WTC11 (cell line): Measurements from ENCODE around the gene CD34. TPM values are rescaled to one million over a fixed set of nuclear protein-coding genes. Genes with fewer than 3 reads are reported as not detected.
A peak's percentile ranks its signal among the peaks of the same experiment; 100 is the strongest.

Experiments
- ATAC-seq: fragments of 200-7000 bp; cut with Tn5 transposase; 2 replicates; pipeline ENCODE4 v1.10.0; 2021; ENCODE audit warnings: mild to moderate bottlenecking, moderate library complexity
- CTCF ChIA-PET: fragments of 300-600 bp; sonication (Branson Sonifier 250); formaldehyde crosslinking; loops from one replicate; lab custom pipeline; 2021; ENCODE audit warnings: antibody characterized with exemption; lab: Charles Lee
- POLR2A ChIA-PET: fragments of 350-600 bp; sonication (Branson Sonifier 250); formaldehyde crosslinking; loops from one replicate; lab custom pipeline; 2021; ENCODE audit warnings: antibody characterized with exemption; lab: Charles Lee
- DNase-seq: peaks from one replicate; pipeline ENCODE4 v3.0.0; 2021; ENCODE audit warnings: low spot score
- H3K27ac Mint-ChIP-seq: 2 replicates; pipeline ENCODE4 v1.8.0; 2021; ENCODE audit warnings: mixed read lengths
- H3K27me3 Mint-ChIP-seq: 2 replicates; pipeline ENCODE4 v1.8.0; 2021; ENCODE audit warnings: low read depth, mild to moderate bottlenecking, moderate library complexity, mixed read lengths
- H3K36me3 Mint-ChIP-seq: 2 replicates; pipeline ENCODE4 v1.8.0; 2021; ENCODE audit warnings: mixed read lengths
- H3K4me1 Mint-ChIP-seq: 2 replicates; pipeline ENCODE4 v1.8.0; 2022; ENCODE audit warnings: mixed read lengths
- H3K4me3 Mint-ChIP-seq: 2 replicates; pipeline ENCODE4 v1.8.0; 2021; ENCODE audit warnings: mild to moderate bottlenecking, moderate library complexity, mixed read lengths
- H3K9me3 Mint-ChIP-seq: 2 replicates; pipeline ENCODE4 v1.8.0; 2021; ENCODE audit warnings: mixed read lengths
- EMX1 ChIP-seq: fragments of 250-450 bp; sonication (Bioruptor Pico); IDR thresholded peaks from 2 replicates; pipeline ENCODE4 v1.8.0; 2021; ENCODE audit warnings: mild to moderate bottlenecking
- NFE2L1 ChIP-seq: sonication (generic); formaldehyde crosslinking; IDR thresholded peaks from 2 replicates; pipeline ENCODE4 v1.8.1; 2023; ENCODE audit warnings: missing genetic modification reagents
- NR1H2 ChIP-seq: sonication (generic); formaldehyde crosslinking; IDR thresholded peaks from 2 replicates; pipeline ENCODE4 v1.9.0; 2021; ENCODE audit warnings: mild to moderate bottlenecking, moderate library complexity, missing genetic modification reagents
- RORB ChIP-seq: fragments of 250-450 bp; sonication (Bioruptor Pico); IDR thresholded peaks from 2 replicates; pipeline ENCODE4 v1.9.0; 2021; ENCODE audit warnings: mild to moderate bottlenecking
- TCF7 ChIP-seq: sonication (generic); formaldehyde crosslinking; IDR thresholded peaks from 2 replicates; pipeline ENCODE4 v1.8.0; 2022; ENCODE audit warnings: mild to moderate bottlenecking, low read depth, missing genetic modification reagents, moderate library complexity
- TEAD1 ChIP-seq: sonication (generic); formaldehyde crosslinking; IDR thresholded peaks from 2 replicates; pipeline ENCODE4 v1.8.0; 2022; ENCODE audit warnings: mild to moderate bottlenecking, missing genetic modification reagents
- TEAD4 ChIP-seq: sonication (generic); formaldehyde crosslinking; IDR thresholded peaks from 2 replicates; pipeline ENCODE4 v1.8.0; 2022; ENCODE audit warnings: mild to moderate bottlenecking, missing genetic modification reagents
- ZNF121 ChIP-seq: sonication (generic); formaldehyde crosslinking; IDR thresholded peaks from 2 replicates; pipeline ENCODE4 v1.8.0; 2023; ENCODE audit warnings: missing genetic modification reagents
- ZNF138 ChIP-seq: sonication (generic); formaldehyde crosslinking; conservative IDR thresholded peaks from 2 replicates; pipeline ENCODE4 v1.8.1; 2022; ENCODE audit warnings: mild to moderate bottlenecking, moderate library complexity, missing genetic modification reagents
- ZNF219 ChIP-seq: sonication (generic); formaldehyde crosslinking; IDR thresholded peaks from 2 replicates; pipeline ENCODE4 v1.8.0; 2023; ENCODE audit warnings: missing genetic modification reagents, mild to moderate bottlenecking, borderline replicate concordance
- ZNF317 ChIP-seq: sonication (generic); formaldehyde crosslinking; IDR thresholded peaks from 2 replicates; pipeline ENCODE4 v1.8.1; 2023; ENCODE audit warnings: low read depth, mild to moderate bottlenecking, moderate library complexity, missing genetic modification reagents, borderline replicate concordance
- ZNF671 ChIP-seq: fragments of 250-450 bp; sonication (Bioruptor Pico); IDR thresholded peaks from 2 replicates; pipeline ENCODE4 v1.8.0; 2021; ENCODE audit warnings: mild to moderate bottlenecking
- total RNA-seq: library from RNA; stranded (reverse); gene quantifications from 3 replicates; pipeline ENCODE4 v1.2.3, GENCODE V29; 2021
- TF ChIP-seq, protein P1 (sequence below): sonication (generic); formaldehyde crosslinking; IDR thresholded peaks from 2 replicates; pipeline ENCODE4 v1.8.0; 2022; ENCODE audit warnings: mild to moderate bottlenecking, missing genetic modification reagents
- TF ChIP-seq, protein P2 (sequence below): sonication (generic); formaldehyde crosslinking; IDR thresholded peaks from 2 replicates; pipeline ENCODE4 v1.8.0; 2023; ENCODE audit warnings: mild to moderate bottlenecking, missing genetic modification reagents
- TF ChIP-seq, protein P3 (sequence below): fragments of 250-450 bp; sonication (Bioruptor Pico); IDR thresholded peaks from 2 replicates; pipeline ENCODE4 v1.9.0; 2021; ENCODE audit warnings: moderate library complexity, mild to moderate bottlenecking, inconsistent platforms, borderline replicate concordance
- TF ChIP-seq, protein P4 (sequence below): sonication (generic); formaldehyde crosslinking; conservative IDR thresholded peaks from 2 replicates; pipeline ENCODE4 v1.8.1; 2022; ENCODE audit warnings: mild to moderate bottlenecking, missing genetic modification reagents
- TF ChIP-seq, protein P5 (sequence below): sonication (generic); formaldehyde crosslinking; IDR thresholded peaks from 2 replicates; pipeline ENCODE4 v1.8.1; 2023; ENCODE audit warnings: mild to moderate bottlenecking, missing genetic modification reagents, moderate library complexity
- TF ChIP-seq, protein P6 (sequence below): sonication (generic); formaldehyde crosslinking; conservative IDR thresholded peaks from 2 replicates; pipeline ENCODE4 v1.8.1; 2023; ENCODE audit warnings: mild to moderate bottlenecking, low read depth, missing genetic modification reagents, moderate library complexity
- TF ChIP-seq, protein P7 (sequence below): sonication (generic); formaldehyde crosslinking; IDR thresholded peaks from 2 replicates; pipeline ENCODE4 v1.8.1; 2023; ENCODE audit warnings: mild to moderate bottlenecking, missing genetic modification reagents, borderline replicate concordance
- TF ChIP-seq, protein P8 (sequence below): fragments of 250-450 bp; sonication (Bioruptor Pico); IDR thresholded peaks from 2 replicates; pipeline ENCODE4 v1.9.0; 2021; ENCODE audit warnings: mild to moderate bottlenecking

Gene CD34
- total RNA-seq, 1 experiment from 2014 or later: 0.35 TPM

DNA sequence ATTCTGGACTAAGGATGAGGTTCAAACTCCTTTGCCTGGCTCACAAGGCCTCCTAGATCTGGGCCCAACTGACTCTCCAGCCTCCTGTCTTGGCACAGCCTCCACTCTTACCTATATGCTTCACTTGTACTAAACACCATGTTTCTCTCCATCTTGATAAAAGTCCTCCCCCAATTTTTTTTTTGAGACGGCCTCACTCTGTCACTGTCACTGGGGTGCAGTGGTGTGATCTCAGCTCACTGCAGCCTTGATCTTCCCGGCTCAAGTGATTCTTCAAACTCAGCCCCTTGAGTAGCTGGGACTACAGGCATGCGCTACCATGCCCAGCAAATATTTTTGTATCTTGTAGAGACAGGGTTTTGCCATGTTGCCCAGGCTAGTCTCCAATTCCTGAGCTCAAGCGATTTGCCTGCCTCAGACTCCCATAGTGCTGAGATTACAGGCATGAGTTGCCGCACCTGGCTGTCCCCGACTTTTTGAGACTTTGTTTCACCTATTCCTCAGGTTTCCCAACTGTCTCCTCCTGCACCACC is 39.7 kb downstream of the CD34 start:
- no peak overlapping the region for H3K4me3 Mint-ChIP-seq
- no peak for DNase-seq
- H3K27me3 Mint-ChIP-seq: peaks cover 28% of the 10 kb centered on the region
- TF ChIP-seq, protein P1, sequence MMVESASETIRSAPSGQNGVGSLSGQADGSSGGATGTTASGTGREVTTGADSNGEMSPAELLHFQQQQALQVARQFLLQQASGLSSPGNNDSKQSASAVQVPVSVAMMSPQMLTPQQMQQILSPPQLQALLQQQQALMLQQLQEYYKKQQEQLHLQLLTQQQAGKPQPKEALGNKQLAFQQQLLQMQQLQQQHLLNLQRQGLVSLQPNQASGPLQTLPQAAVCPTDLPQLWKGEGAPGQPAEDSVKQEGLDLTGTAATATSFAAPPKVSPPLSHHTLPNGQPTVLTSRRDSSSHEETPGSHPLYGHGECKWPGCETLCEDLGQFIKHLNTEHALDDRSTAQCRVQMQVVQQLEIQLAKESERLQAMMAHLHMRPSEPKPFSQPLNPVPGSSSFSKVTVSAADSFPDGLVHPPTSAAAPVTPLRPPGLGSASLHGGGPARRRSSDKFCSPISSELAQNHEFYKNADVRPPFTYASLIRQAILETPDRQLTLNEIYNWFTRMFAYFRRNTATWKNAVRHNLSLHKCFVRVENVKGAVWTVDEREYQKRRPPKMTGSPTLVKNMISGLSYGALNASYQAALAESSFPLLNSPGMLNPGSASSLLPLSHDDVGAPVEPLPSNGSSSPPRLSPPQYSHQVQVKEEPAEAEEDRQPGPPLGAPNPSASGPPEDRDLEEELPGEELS (CRISPR knock-in tag): no peak
- TF ChIP-seq NR1H2: no peak
- no peak for TF ChIP-seq TCF7 (CRISPR knock-in tag)
- TF ChIP-seq, protein P2, sequence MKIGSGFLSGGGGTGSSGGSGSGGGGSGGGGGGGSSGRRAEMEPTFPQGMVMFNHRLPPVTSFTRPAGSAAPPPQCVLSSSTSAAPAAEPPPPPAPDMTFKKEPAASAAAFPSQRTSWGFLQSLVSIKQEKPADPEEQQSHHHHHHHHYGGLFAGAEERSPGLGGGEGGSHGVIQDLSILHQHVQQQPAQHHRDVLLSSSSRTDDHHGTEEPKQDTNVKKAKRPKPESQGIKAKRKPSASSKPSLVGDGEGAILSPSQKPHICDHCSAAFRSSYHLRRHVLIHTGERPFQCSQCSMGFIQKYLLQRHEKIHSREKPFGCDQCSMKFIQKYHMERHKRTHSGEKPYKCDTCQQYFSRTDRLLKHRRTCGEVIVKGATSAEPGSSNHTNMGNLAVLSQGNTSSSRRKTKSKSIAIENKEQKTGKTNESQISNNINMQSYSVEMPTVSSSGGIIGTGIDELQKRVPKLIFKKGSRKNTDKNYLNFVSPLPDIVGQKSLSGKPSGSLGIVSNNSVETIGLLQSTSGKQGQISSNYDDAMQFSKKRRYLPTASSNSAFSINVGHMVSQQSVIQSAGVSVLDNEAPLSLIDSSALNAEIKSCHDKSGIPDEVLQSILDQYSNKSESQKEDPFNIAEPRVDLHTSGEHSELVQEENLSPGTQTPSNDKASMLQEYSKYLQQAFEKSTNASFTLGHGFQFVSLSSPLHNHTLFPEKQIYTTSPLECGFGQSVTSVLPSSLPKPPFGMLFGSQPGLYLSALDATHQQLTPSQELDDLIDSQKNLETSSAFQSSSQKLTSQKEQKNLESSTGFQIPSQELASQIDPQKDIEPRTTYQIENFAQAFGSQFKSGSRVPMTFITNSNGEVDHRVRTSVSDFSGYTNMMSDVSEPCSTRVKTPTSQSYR (CRISPR knock-in tag): no peak
- TF ChIP-seq TEAD1 (CRISPR knock-in tag): no peak
- TF ChIP-seq ZNF121: no peak
- TF ChIP-seq, protein P3, sequence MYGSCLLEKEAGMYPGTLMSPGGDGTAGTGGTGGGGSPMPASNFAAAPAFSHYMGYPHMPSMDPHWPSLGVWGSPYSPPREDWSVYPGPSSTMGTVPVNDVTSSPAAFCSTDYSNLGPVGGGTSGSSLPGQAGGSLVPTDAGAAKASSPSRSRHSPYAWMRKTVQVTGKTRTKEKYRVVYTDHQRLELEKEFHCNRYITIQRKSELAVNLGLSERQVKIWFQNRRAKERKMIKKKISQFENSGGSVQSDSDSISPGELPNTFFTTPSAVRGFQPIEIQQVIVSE (CRISPR knock-in tag): no peak
- no peak for TF ChIP-seq EMX1 (CRISPR knock-in tag)
- TF ChIP-seq RORB (CRISPR knock-in tag): no peak
- no peak for TF ChIP-seq ZNF671 (CRISPR knock-in tag)
- no peak overlapping the region for H3K27ac Mint-ChIP-seq
- H3K36me3 Mint-ChIP-seq: no peaks in the 10 kb centered on the region
- ChIA-PET POLR2A (no interaction called here), CTCF (interaction anchor here (1.2 to 6.6 kb wide), 4 partner anchors 15 to 126 kb away, joined by 3 to 70 read pairs (median 32); no protein-coding TSS in a partner anchor)
- no peaks in the 10 kb centered on the region for H3K9me3 Mint-ChIP-seq
- no peak for ATAC-seq
- peaks cover 18% of the 10 kb centered on the region for H3K4me1 Mint-ChIP-seq

DNA sequence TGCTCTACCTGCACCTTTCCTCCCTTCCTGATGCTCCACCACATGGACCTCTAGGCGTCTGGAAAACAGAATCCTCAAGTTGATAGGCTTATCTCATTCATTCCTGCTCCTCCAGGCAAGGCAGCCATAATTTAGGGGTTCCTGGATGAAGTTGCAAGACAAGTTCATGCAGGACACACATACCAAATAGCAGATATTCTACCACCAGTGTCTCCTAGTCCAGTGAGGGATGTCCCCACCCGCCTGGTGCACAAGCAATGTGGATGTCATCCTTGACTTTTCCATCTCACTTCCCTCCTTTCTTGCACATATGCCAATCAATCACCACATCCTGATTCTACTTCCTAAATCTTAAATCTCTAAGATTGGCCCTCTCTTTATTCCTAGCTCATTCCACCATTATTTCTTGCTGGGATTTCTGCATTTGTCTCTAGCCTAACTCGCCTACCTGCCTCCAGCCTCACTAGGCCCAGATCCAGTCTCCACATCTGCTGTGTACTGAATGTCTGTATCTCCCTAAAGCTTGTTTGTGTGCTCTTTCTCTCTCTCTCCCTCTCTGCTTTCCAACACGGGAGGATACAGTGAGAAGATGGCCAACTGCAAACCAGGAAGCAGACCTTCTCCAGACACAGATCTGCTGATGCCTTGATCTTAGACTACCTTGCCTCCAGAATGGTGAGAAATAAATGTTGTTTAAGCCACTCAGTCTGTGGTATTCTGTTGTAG is 40.5 kb downstream of the CD34 start:
- Mint-ChIP-seq H3K27me3 (peaks cover 28% of the 10 kb centered on the region), H3K4me3 (peak overlapping the region; percentile 71), H3K9me3 (no peaks in the 10 kb centered on the region), H3K27ac (no peak overlapping the region), H3K36me3 (no peaks in the 10 kb centered on the region), H3K4me1 (peaks cover 18% of the 10 kb centered on the region)
- ATAC-seq: no peak
- no peak for DNase-seq
- POLR2A ChIA-PET: no interaction called here
- CTCF ChIA-PET: interaction anchor here (1.2 to 6.6 kb wide), 8 partner anchors 15 to 123 kb away, joined by 3 to 70 read pairs (median 52); no protein-coding TSS in a partner anchor
- TF ChIP-seq EMX1 (CRISPR knock-in tag) (no peak), ZNF138 (CRISPR knock-in tag) (no peak), NFE2L1 (no peak), ZNF219 (CRISPR knock-in tag) (no peak), ZNF671 (CRISPR knock-in tag) (no peak), TEAD4 (no peak), ZNF317 (CRISPR knock-in tag) (no peak)
- TF ChIP-seq, protein P4, sequence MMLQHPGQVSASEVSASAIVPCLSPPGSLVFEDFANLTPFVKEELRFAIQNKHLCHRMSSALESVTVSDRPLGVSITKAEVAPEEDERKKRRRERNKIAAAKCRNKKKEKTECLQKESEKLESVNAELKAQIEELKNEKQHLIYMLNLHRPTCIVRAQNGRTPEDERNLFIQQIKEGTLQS (CRISPR knock-in tag): no peak
- TF ChIP-seq, protein P5, sequence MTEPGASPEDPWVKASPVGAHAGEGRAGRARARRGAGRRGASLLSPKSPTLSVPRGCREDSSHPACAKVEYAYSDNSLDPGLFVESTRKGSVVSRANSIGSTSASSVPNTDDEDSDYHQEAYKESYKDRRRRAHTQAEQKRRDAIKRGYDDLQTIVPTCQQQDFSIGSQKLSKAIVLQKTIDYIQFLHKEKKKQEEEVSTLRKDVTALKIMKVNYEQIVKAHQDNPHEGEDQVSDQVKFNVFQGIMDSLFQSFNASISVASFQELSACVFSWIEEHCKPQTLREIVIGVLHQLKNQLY (CRISPR knock-in tag): no peak
- TF ChIP-seq, protein P6, sequence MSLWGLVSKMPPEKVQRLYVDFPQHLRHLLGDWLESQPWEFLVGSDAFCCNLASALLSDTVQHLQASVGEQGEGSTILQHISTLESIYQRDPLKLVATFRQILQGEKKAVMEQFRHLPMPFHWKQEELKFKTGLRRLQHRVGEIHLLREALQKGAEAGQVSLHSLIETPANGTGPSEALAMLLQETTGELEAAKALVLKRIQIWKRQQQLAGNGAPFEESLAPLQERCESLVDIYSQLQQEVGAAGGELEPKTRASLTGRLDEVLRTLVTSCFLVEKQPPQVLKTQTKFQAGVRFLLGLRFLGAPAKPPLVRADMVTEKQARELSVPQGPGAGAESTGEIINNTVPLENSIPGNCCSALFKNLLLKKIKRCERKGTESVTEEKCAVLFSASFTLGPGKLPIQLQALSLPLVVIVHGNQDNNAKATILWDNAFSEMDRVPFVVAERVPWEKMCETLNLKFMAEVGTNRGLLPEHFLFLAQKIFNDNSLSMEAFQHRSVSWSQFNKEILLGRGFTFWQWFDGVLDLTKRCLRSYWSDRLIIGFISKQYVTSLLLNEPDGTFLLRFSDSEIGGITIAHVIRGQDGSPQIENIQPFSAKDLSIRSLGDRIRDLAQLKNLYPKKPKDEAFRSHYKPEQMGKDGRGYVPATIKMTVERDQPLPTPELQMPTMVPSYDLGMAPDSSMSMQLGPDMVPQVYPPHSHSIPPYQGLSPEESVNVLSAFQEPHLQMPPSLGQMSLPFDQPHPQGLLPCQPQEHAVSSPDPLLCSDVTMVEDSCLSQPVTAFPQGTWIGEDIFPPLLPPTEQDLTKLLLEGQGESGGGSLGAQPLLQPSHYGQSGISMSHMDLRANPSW (CRISPR knock-in tag): no peak
- TF ChIP-seq, protein P7, sequence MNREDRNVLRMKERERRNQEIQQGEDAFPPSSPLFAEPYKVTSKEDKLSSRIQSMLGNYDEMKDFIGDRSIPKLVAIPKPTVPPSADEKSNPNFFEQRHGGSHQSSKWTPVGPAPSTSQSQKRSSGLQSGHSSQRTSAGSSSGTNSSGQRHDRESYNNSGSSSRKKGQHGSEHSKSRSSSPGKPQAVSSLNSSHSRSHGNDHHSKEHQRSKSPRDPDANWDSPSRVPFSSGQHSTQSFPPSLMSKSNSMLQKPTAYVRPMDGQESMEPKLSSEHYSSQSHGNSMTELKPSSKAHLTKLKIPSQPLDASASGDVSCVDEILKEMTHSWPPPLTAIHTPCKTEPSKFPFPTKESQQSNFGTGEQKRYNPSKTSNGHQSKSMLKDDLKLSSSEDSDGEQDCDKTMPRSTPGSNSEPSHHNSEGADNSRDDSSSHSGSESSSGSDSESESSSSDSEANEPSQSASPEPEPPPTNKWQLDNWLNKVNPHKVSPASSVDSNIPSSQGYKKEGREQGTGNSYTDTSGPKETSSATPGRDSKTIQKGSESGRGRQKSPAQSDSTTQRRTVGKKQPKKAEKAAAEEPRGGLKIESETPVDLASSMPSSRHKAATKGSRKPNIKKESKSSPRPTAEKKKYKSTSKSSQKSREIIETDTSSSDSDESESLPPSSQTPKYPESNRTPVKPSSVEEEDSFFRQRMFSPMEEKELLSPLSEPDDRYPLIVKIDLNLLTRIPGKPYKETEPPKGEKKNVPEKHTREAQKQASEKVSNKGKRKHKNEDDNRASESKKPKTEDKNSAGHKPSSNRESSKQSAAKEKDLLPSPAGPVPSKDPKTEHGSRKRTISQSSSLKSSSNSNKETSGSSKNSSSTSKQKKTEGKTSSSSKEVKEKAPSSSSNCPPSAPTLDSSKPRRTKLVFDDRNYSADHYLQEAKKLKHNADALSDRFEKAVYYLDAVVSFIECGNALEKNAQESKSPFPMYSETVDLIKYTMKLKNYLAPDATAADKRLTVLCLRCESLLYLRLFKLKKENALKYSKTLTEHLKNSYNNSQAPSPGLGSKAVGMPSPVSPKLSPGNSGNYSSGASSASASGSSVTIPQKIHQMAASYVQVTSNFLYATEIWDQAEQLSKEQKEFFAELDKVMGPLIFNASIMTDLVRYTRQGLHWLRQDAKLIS (CRISPR knock-in tag): no peak
- TF ChIP-seq, protein P8, sequence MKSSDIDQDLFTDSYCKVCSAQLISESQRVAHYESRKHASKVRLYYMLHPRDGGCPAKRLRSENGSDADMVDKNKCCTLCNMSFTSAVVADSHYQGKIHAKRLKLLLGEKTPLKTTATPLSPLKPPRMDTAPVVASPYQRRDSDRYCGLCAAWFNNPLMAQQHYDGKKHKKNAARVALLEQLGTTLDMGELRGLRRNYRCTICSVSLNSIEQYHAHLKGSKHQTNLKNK: no peak
